GM12878 (cell line): ENCODE data around the gene CDK13. TPM values are rescaled to one million over a fixed set of nuclear protein-coding genes. Genes with fewer than 3 reads are reported as not detected.

Experiments used
- ATAC-seq: fragments of 200-7000 bp; cut with Tn5 transposase; 3 replicates; pipeline ENCODE4 v1.9.1; 2020; ENCODE audit warnings: mild to moderate bottlenecking, moderate library complexity
- BruUV-seq: library from RNA; stranded (reverse); fragments of 400-500 nt; replicated peaks from 2 replicates; lab custom pipeline; 2021; lab: Mats Ljungman, UMichigan
- CTCF ChIA-PET: fragments of 300-600 bp; sonication (Branson Sonifier 250); formaldehyde crosslinking; extraction: SDS; loops from one replicate; lab custom pipeline; 2021; ENCODE audit warnings: inconsistent platforms; lab: Yijun Ruan, JAX
- POLR2A ChIA-PET: fragments of 350-600 bp; formaldehyde crosslinking; extraction: SDS; loops from one replicate; lab custom pipeline; 2021; ENCODE audit warnings: inconsistent platforms; lab: Charles Lee
- RAD21 ChIA-PET: fragments of 300-600 bp; sonication (Branson Sonifier 250); formaldehyde crosslinking; loops from one replicate; lab custom pipeline; 2023; ENCODE audit warnings: antibody characterized with exemption; ENCODE audit not compliant: unreplicated experiment; lab: Charles Lee
- SMC1A ChIA-PET: fragments of 300-600 bp; sonication (Branson Sonifier 250); formaldehyde crosslinking; loops from one replicate; lab custom pipeline; 2023; ENCODE audit not compliant: unreplicated experiment, uncharacterized antibody; lab: Charles Lee
- DNase-seq: peaks from one replicate; pipeline ENCODE4 v3.0.0-alpha.2; 2011; ENCODE audit warnings: low read depth, low spot score
- FAIRE-seq: peaks from 3 replicates; lab custom pipeline; 2011; peaks lifted over from hg19 to GRCh38; lab: Jason Lieb, UNC
- H2AFZ ChIP-seq: 2 replicates; pipeline ENCODE4 v1.6.0; 2011; ENCODE audit warnings: low read depth, low read length, control low read depth; ENCODE audit not compliant: control insufficient read depth
- H3K27ac ChIP-seq: 2 replicates; pipeline ENCODE4 v1.5.1; 2011; ENCODE audit warnings: control low read depth; ENCODE audit not compliant: control insufficient read depth, insufficient read depth
- H3K27me3 ChIP-seq, 2 experiments: replicated peaks in 1 of 2; 2 replicates each; pipeline versions ENCODE4 v1.6.0 to v1.6.1; 2011; ENCODE audit warnings: low read length in 1 of 2; ENCODE audit not compliant: control insufficient read depth in 2 of 2, insufficient read depth in 2 of 2
- H3K36me3 ChIP-seq, 2 experiments: 2 replicates each; pipeline ENCODE4 v1.5.1; 2011; ENCODE audit warnings: low read length in 1 of 2; ENCODE audit not compliant: control insufficient read depth in 2 of 2, insufficient read depth in 2 of 2
- H3K4me1 ChIP-seq: 2 replicates; pipeline ENCODE4 v1.6.1; 2011; ENCODE audit warnings: mild to moderate bottlenecking, low read length, moderate library complexity, mixed read lengths; ENCODE audit not compliant: control insufficient read depth, insufficient read depth
- H3K4me2 ChIP-seq: 2 replicates; pipeline ENCODE4 v1.6.0; 2011; ENCODE audit warnings: control low read depth; ENCODE audit not compliant: control insufficient read depth, insufficient read depth
- H3K4me3 ChIP-seq: fragments of 200-600 bp; sonication (generic); 2 replicates; pipeline ENCODE4 v1.5.1; 2016
- H3K79me2 ChIP-seq: 2 replicates; pipeline ENCODE4 v1.6.0; 2011; ENCODE audit warnings: low read length; ENCODE audit not compliant: control insufficient read depth, insufficient read depth
- H3K9ac ChIP-seq: 2 replicates; pipeline ENCODE4 v1.8.0; 2011; ENCODE audit warnings: low read length, control low read depth, mixed read lengths; ENCODE audit not compliant: control insufficient read depth, insufficient read depth
- H3K9me3 ChIP-seq: replicated peaks from 3 replicates; pipeline ENCODE4 v1.5.1; 2011; ENCODE audit warnings: mild to moderate bottlenecking, low read length; ENCODE audit not compliant: control insufficient read depth, insufficient read depth
- H4K20me1 ChIP-seq: 2 replicates; pipeline ENCODE4 v1.6.0; 2011; ENCODE audit not compliant: control insufficient read depth, insufficient read depth
- BCL3 ChIP-seq: IDR thresholded peaks from 2 replicates; pipeline ENCODE4 v1.6.1; 2011; ENCODE audit warnings: borderline replicate concordance, low read depth, mild to moderate bottlenecking, moderate library complexity, low read length; ENCODE audit not compliant: insufficient read depth, poor library complexity, severe bottlenecking
- CHD1 ChIP-seq: IDR thresholded peaks from 2 replicates; pipeline ENCODE4 v1.6.1; 2012; ENCODE audit warnings: low read depth, low read length, improper control_type of control experiment
- CUX1 ChIP-seq: IDR thresholded peaks from 2 replicates; pipeline ENCODE4 v1.6.1; 2012; ENCODE audit warnings: improper control_type of control experiment, low read depth, low read length; ENCODE audit not compliant: insufficient replicate concordance
- JUNB ChIP-seq: IDR thresholded peaks from 2 replicates; pipeline ENCODE4 v1.6.1; 2016; ENCODE audit warnings: antibody characterized with exemption, mild to moderate bottlenecking
- NFYB ChIP-seq: IDR thresholded peaks from 2 replicates; pipeline ENCODE4 v1.6.1; 2011; ENCODE audit warnings: low read depth, mild to moderate bottlenecking, low read length, improper control_type of control experiment, moderate library complexity; ENCODE audit not compliant: insufficient read depth
- SUZ12 ChIP-seq: fragments of 200-600 bp; sonication (generic); IDR thresholded peaks from one replicate; pipeline ENCODE4 v1.6.1; 2018; ENCODE audit warnings: antibody characterized with exemption, mild to moderate bottlenecking; ENCODE audit not compliant: unreplicated experiment
- WGBS: methylation state at CpG from one replicate; pipeline ENCODE4 v1.1.6; 2016; ENCODE audit warnings: low lambda C conversion rate; ENCODE audit not compliant: insufficient replicate concordance, insufficient coverage; ENCODE audit errors: missing lambda C conversion rate; 5-methylcytosine and 5-hydroxymethylcytosine counted together
- in situ Hi-C: fragments of 300-500 bp; cut with MboI; formaldehyde crosslinking; loops from 9 replicates; pipeline ENCODE4 v1.14.3; 2018; ENCODE audit warnings: mixed read lengths
- intact Hi-C: fragments of 100-400 bp; cut with micrococcal nuclease; formaldehyde crosslinking; loops from one replicate; pipeline ENCODE4 v1.14.2; 2022; ENCODE audit not compliant: unreplicated experiment
- polyA plus RNA-seq, 11 experiments: library from polyadenylated mRNA; depleted of rRNA in 4 of 11; unstranded in 6 of 11; stranded (reverse) in 5 of 11; fragments of >200 nt; fragmentation: Nextera tagmentation in 4 of 11; fragmentation: Illumina TruSeq in 1 of 11; extraction: Ambion mirVana in 4 of 11; extraction: Trizol in 1 of 11; gene quantifications; 1 replicate in 1 of 11; 2 replicates in 10 of 11; pipeline versions ENCODE4 v1.2.1 to v1.2.3, GENCODE V29; 2011 to 2016; ENCODE audit warnings: inconsistent platforms in 2 of 11, missing spikeins in 2 of 11, low read depth in 1 of 11
- total RNA-seq, 4 experiments: library from RNA; depleted of rRNA in 3 of 4; stranded (reverse); fragments of >200 nt in 3 of 4; fragmentation: Illumina TruSeq in 1 of 4; extraction: Trizol in 1 of 4; gene quantifications; 2 replicates each; pipeline versions ENCODE4 v1.2.1 to v1.2.3, GENCODE V29; 2013 to 2021

Gene CDK13
- total and polyA plus RNA-seq, 10 of the 15 experiments (the other 5 are each of a cell fraction or from before 2014, with no cell fraction given) = 10.8 to 44.4 (median 28.0) TPM

- intact Hi-C loops (no loop called here), in situ Hi-C loops (no loop called here)
- no peaks in the 10 kb centered on the region for H3K27me3 ChIP-seq
- no peak overlapping the region for H3K27ac ChIP-seq
- H3K4me2 ChIP-seq = no peak overlapping the region
- RAD21 ChIA-PET = no interaction called here
- BruUV-seq = no TSS peak
- TF ChIP-seq JUNB (peak; percentile 32; the same call in 1 of the 2 replicates), SUZ12 (no peak), BCL3 (no peak), NFYB (no peak)
- no peak for ATAC-seq
- peaks cover 0 to 16% of the 10 kb centered on the region in 2 experiments; a peak in 3 of 4 replicates for H3K36me3 ChIP-seq
- 85% methylated on average over 6 of the region's 6 CpGs for WGBS
- H3K4me3 ChIP-seq = no peak overlapping the region
- CTCF ChIA-PET = interaction anchor here (1.7 kb wide), 1 partner anchor 52 kb away, joined by 4 read pairs; no protein-coding TSS in a partner anchor
- H2AFZ ChIP-seq = no peak overlapping the region
- no peaks in the 10 kb centered on the region for H3K9me3 ChIP-seq
- DNase-seq = no peak
- no peak for FAIRE-seq
- no peak overlapping the region for H3K9ac ChIP-seq
- POLR2A ChIA-PET = no interaction called here
- SMC1A ChIA-PET = interaction anchor here (0.6 to 1.3 kb wide), 3 partner anchors 22 to 105 kb away, joined by 3 read pairs; no protein-coding TSS in a partner anchor
- H3K4me1 ChIP-seq = no peaks in the 10 kb centered on the region
- no peaks in the 10 kb centered on the region for H4K20me1 ChIP-seq
- H3K79me2 ChIP-seq = peaks cover 3% of the 10 kb centered on the region
Observed at GRCh38 chr7:40000734-40001315, 50.8 kb downstream of the CDK13 start.

GRCh38 chr7:40001649-40002048 lies 51.6 kb downstream of the CDK13 start:
- no peaks in the 10 kb centered on the region; the same call in none of the 2 replicates for H3K79me2 ChIP-seq

More at GRCh38 chr7:40001649-40002048, 51.6 kb downstream of the CDK13 start:
- WGBS = 95% methylated on average over 3 of the region's 3 CpGs
- TF ChIP-seq CUX1 = no peak
- TF ChIP-seq CHD1 = no peak
- DNase-seq = no peak
- intact Hi-C loops = no loop called here
- POLR2A ChIA-PET = no interaction called here
- Histone ChIP-seq H3K4me3 (no peak overlapping the region), H3K4me2 (no peak overlapping the region), H3K9ac (no peak overlapping the region), H3K27ac (no peak overlapping the region), H3K9me3 (no peaks in the 10 kb centered on the region), H3K27me3 (no peaks in the 10 kb centered on the region), H3K36me3 (peaks cover 0 to 14% of the 10 kb centered on the region in 2 experiments; a peak in 2 of 4 replicates), H4K20me1 (no peaks in the 10 kb centered on the region), H2AFZ (no peak overlapping the region), H3K4me1 (no peaks in the 10 kb centered on the region)
- FAIRE-seq = no peak
- SMC1A ChIA-PET = no interaction called here
- in situ Hi-C loops = no loop called here
- no peak for ATAC-seq
- CTCF ChIA-PET = no interaction called here
- no TSS peak for BruUV-seq
- RAD21 ChIA-PET = no interaction called here
